Measurements from ENCODE around the gene GRAMD4. TPM values are rescaled to one million over a fixed set of nuclear protein-coding genes. Genes with fewer than 3 reads are reported as not detected.
A peak's percentile ranks its signal among the peaks of the same experiment; 100 is the strongest.

Gene GRAMD4
- total RNA-seq, 2 donors from 2014 or later, result 38.0 to 43.3 TPM

GRCh38 chr22:46578251-46578823 is 41.8 kb upstream of the GRAMD4 start:
- Histone ChIP-seq H3K4me3 (ENCODE audit: low read length) (peak overlapping the region; percentile 78), H3K27ac (ENCODE audit: low read depth, low read length) (no peak overlapping the region), H3K27me3 (ENCODE audit: control insufficient read depth, insufficient read depth, low read length, poor library complexity, severe bottlenecking) (no peaks in the 10 kb centered on the region), H3K9me3 (ENCODE audit: control insufficient read depth, low read length) (no peaks in the 10 kb centered on the region), H3K4me1 (ENCODE audit: control insufficient read depth, insufficient read depth, low read length) (peaks cover 8% of the 10 kb centered on the region), H3K9ac (ENCODE audit: extremely low read depth, low read length, poor library complexity, severe bottlenecking) (peak overlapping the region; percentile 62), H3K36me3 (ENCODE audit: control insufficient read depth, insufficient read depth, low read length) (no peaks in the 10 kb centered on the region)
- DNase-seq, result peak; percentile 52
- Mint-ChIP-seq H3K4me1 (peaks cover 43% of the 10 kb centered on the region), H3K27me3 (ENCODE audit: insufficient read depth) (peaks cover 5% of the 10 kb centered on the region), H3K9me3 (no peaks in the 10 kb centered on the region), H3K27ac (no peak overlapping the region), H3K4me3 (peak overlapping the region; percentile 76), H3K36me3 (ENCODE audit: low read depth) (no peaks in the 10 kb centered on the region)
- TF ChIP-seq, protein P1, sequence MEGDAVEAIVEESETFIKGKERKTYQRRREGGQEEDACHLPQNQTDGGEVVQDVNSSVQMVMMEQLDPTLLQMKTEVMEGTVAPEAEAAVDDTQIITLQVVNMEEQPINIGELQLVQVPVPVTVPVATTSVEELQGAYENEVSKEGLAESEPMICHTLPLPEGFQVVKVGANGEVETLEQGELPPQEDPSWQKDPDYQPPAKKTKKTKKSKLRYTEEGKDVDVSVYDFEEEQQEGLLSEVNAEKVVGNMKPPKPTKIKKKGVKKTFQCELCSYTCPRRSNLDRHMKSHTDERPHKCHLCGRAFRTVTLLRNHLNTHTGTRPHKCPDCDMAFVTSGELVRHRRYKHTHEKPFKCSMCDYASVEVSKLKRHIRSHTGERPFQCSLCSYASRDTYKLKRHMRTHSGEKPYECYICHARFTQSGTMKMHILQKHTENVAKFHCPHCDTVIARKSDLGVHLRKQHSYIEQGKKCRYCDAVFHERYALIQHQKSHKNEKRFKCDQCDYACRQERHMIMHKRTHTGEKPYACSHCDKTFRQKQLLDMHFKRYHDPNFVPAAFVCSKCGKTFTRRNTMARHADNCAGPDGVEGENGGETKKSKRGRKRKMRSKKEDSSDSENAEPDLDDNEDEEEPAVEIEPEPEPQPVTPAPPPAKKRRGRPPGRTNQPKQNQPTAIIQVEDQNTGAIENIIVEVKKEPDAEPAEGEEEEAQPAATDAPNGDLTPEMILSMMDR (conservative IDR thresholded peaks at IDR 0.05), result no peak
- WGBS, 2 experiments (ENCODE audit: insufficient coverage in 1 of 2, insufficient read length in 1 of 2), result 80 to 89% methylated on average over 7 to 9 of the region's 9 CpGs

DNA sequence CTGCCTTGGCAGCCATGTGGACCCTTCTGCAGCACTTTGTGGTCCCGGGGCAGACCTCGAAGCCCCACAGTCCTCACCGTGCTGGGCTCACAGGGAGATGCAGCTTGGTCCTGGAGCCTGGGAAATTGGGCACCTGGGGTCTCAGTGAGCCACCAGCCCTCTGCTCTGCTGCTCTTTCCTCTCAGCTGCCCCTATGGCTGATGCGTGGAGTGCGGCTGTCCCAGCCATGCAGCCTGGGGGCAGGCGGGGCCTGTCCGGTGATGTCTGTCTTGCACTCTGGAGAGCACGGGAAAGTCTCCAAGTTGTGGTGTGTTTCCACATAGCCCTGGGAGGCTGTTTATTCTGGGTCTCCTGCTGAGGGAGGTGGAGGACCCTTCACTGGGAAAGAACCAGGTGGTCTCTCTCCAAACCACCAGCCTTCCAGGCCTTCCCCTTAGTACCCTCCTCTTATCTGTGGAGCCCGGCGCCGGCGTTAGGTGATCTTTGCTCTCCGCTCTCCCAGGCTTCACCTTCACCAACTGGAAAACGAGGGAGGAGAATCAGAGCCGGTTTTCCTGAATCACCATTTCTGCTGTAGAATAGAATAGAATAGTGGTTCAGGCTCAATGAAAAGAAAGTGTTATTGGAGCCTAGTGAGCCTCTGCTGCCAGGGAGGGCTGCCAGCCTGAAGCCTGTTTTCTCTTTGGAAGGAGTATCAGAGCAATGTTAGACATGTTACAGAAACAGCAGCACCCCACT is 41.2 kb upstream of the GRAMD4 start:
- H3K27me3 ChIP-seq (ENCODE audit: control insufficient read depth, insufficient read depth, low read length, poor library complexity, severe bottlenecking), result no peaks in the 10 kb centered on the region
- peak overlapping the region; percentile 62 for H3K9ac ChIP-seq (ENCODE audit: extremely low read depth, low read length, poor library complexity, severe bottlenecking)
- H3K9me3 ChIP-seq (ENCODE audit: control insufficient read depth, low read length), result no peaks in the 10 kb centered on the region
- H3K36me3 ChIP-seq (ENCODE audit: control insufficient read depth, insufficient read depth, low read length), result no peaks in the 10 kb centered on the region
- peaks cover 49% of the 10 kb centered on the region for H3K4me1 Mint-ChIP-seq
- TF ChIP-seq, protein P1 (conservative IDR thresholded peaks at IDR 0.05), result no peak
- H3K27ac ChIP-seq (ENCODE audit: low read depth, low read length), result no peak overlapping the region
- DNase-seq, result peak; percentile 61
- H3K4me3 Mint-ChIP-seq, result peak overlapping the region; percentile 76
- H3K4me3 ChIP-seq (ENCODE audit: low read length), result no peak overlapping the region
- no peaks in the 10 kb centered on the region for H3K9me3 Mint-ChIP-seq
- no peak overlapping the region for H3K27ac Mint-ChIP-seq
- peaks cover 5% of the 10 kb centered on the region for H3K27me3 Mint-ChIP-seq (ENCODE audit: insufficient read depth)
- 91 to 92% methylated on average over 7 to 15 of the region's 15 CpGs for WGBS, 2 experiments (ENCODE audit: insufficient coverage in 1 of 2, insufficient read length in 1 of 2)
- no peaks in the 10 kb centered on the region for H3K36me3 Mint-ChIP-seq (ENCODE audit: low read depth)
- H3K4me1 ChIP-seq (ENCODE audit: control insufficient read depth, insufficient read depth, low read length), result peaks cover 8% of the 10 kb centered on the region

DNA sequence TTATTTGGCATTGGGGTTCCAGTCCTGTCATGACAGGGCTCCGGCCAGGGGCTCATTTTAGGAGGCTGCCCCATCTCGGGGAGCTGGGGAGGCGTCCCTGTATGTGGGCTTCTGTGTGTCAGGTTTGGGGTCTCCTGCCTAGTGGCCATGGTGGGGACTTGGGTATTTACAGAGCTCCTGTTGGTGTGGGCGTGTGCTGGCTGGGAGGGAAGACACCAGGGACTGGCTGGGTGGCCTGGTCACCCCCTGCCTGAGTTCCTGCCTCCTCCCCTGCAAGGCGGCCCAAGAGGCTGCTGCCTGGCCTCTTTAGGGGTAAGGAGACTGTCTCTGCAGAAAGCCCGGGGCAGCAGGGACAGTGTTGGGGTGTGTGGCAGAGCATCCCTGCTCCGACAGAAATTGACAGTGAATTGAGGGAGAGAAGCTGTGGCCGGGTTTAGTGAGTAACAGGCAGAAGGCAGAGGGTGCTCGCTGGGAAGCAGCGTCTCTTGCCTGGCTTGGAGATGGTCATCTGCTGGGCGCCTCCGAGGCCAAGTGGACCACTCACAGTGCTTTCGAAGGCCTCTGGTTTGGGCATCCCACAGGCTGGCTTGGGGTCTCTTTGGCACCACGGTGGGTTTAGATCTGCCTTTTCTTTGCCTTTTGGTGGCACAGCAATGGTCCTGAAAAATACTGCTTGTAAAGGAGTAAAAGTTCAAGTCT is 40.3 kb upstream of the GRAMD4 start:
- Mint-ChIP-seq H3K4me3 (peak overlapping the region; percentile 76), H3K27ac (no peak overlapping the region), H3K36me3 (ENCODE audit: low read depth) (no peaks in the 10 kb centered on the region), H3K9me3 (no peaks in the 10 kb centered on the region), H3K27me3 (ENCODE audit: insufficient read depth) (peaks cover 1% of the 10 kb centered on the region), H3K4me1 (peaks cover 55% of the 10 kb centered on the region)
- Histone ChIP-seq H3K9ac (ENCODE audit: extremely low read depth, low read length, poor library complexity, severe bottlenecking) (no peak overlapping the region), H3K27me3 (ENCODE audit: control insufficient read depth, insufficient read depth, low read length, poor library complexity, severe bottlenecking) (no peaks in the 10 kb centered on the region), H3K4me1 (ENCODE audit: control insufficient read depth, insufficient read depth, low read length) (peaks cover 15% of the 10 kb centered on the region), H3K9me3 (ENCODE audit: control insufficient read depth, low read length) (no peaks in the 10 kb centered on the region), H3K4me3 (ENCODE audit: low read length) (no peak overlapping the region), H3K36me3 (ENCODE audit: control insufficient read depth, insufficient read depth, low read length) (no peaks in the 10 kb centered on the region), H3K27ac (ENCODE audit: low read depth, low read length) (no peak overlapping the region)
- DNase-seq, result peak; percentile 50
- WGBS, 2 experiments (ENCODE audit: insufficient coverage in 1 of 2, insufficient read length in 1 of 2), result 87 to 92% methylated on average over 7 to 14 of the region's 14 CpGs
- TF ChIP-seq, protein P1 (conservative IDR thresholded peaks at IDR 0.05), result no peak
